NCI-H1048 (cell line): Measurements from ENCODE around the gene PKP1.

Source experiments
- DNase-seq: peaks from one replicate; lab custom pipeline; 2025; lab: John Stamatoyannopoulos, UW

Gene PKP1

GRCh38 chr1:201371276-201371675 lies 88.0 kb downstream of the PKP1 start:
- no peak for DNase-seq

- DNase-seq, result no peak
Observed at GRCh38 chr1:201371792-201372191, 88.5 kb downstream of the PKP1 start.

GRCh38 chr1:201374364-201374763 lies 91.1 kb downstream of the PKP1 start:
- no peak for DNase-seq

- DNase-seq, result no peak
Observed at GRCh38 chr1:201375169-201375568, 91.9 kb downstream of the PKP1 start.

- DNase-seq, result no peak
Observed at GRCh38 chr1:201376107-201376463, 92.8 kb downstream of the PKP1 start.

- DNase-seq, result no peak
Observed at GRCh38 chr1:201376464-201377374, 93.4 kb downstream of the PKP1 start.

GRCh38 chr1:201377611-201378092 lies 94.3 kb downstream of the PKP1 start, which contains the start of gene TNNT2:
Gene TNNT2, minus strand, starts transcription at chr1:201377680. Its CDS starts 4,426 bp downstream, at chr1:201373254.
- DNase-seq, result no peak

- no peak for DNase-seq
Observed at GRCh38 chr1:201378804-201379203, 95.5 kb downstream of the PKP1 start.

- no peak for DNase-seq
Observed at GRCh38 chr1:201379733-201380242, 96.5 kb downstream of the PKP1 start.

- no peak for DNase-seq
Observed at GRCh38 chr1:201381130-201381529, 97.8 kb downstream of the PKP1 start.
